Mesothelial cell of epicardium (in vitro differentiated cells): ENCODE measurements around the gene DPF1. TPM values are rescaled to one million over a fixed set of nuclear protein-coding genes. Genes with fewer than 3 reads are reported as not detected.

Experiments
- DNase-seq, 2 experiments: peaks; one replicate each; pipeline ENCODE4 v3.0.0; 2021; ENCODE audit warnings: low spot score in 2 of 2; ENCODE audit not compliant: unreplicated experiment in 2 of 2
- H3K27ac Mint-ChIP-seq: 2 replicates; pipeline ENCODE4 v1.8.0; 2021; ENCODE audit warnings: mixed read lengths
- H3K27me3 Mint-ChIP-seq: 2 replicates; pipeline ENCODE4 v1.8.0; 2021; ENCODE audit warnings: low read depth, mixed read lengths
- H3K36me3 Mint-ChIP-seq: 2 replicates; pipeline ENCODE4 v1.8.0; 2021; ENCODE audit warnings: mixed read lengths
- H3K4me1 Mint-ChIP-seq: 2 replicates; pipeline ENCODE4 v1.8.0; 2021; ENCODE audit warnings: mixed read lengths
- H3K4me3 Mint-ChIP-seq: 2 replicates; pipeline ENCODE4 v1.8.0; 2021; ENCODE audit warnings: mild to moderate bottlenecking, moderate library complexity, mixed read lengths
- H3K9me3 Mint-ChIP-seq: 2 replicates; pipeline ENCODE4 v1.8.0; 2021; ENCODE audit warnings: mixed read lengths
- total RNA-seq: library from RNA; stranded (reverse); gene quantifications from 3 replicates; pipeline ENCODE4 v1.2.1, GENCODE V29; 2021
- TF ChIP-seq, protein P1 (sequence below): fragments of 200-600 bp; sonication (generic); IDR thresholded peaks from one replicate; pipeline ENCODE4 v1.5.0; 2021; ENCODE audit warnings: antibody characterized with exemption; ENCODE audit not compliant: unreplicated experiment

The DPF1 gene
- total RNA-seq, 1 donor from 2014 or later, result 3.9 TPM

DNA sequence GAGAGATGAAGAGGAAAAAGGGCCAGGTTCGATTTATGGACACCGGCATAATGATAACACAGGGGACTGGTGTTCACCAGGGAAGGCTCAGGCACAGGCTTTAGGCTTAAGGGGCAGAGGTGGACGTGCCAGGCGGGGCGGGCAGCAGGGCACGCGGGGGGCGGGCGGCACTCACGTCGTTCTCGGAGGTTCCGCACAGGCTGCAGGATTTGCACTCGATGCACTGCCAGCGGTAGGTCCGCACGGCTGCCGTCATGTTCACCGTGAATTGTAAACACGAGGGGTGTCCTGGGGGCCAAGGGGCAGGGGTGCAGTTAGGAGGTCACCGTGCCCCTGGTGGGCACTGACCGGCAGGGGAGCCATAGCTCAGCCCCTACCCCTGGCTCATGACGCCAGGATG, 10.6 kb downstream of the DPF1 start:
- Mint-ChIP-seq H3K4me3 (no peak overlapping the region), H3K36me3 (no peaks in the 10 kb centered on the region), H3K27me3 (peaks cover 23% of the 10 kb centered on the region), H3K4me1 (peaks cover 17% of the 10 kb centered on the region), H3K27ac (no peak overlapping the region), H3K9me3 (no peaks in the 10 kb centered on the region)
- TF ChIP-seq, protein P1, sequence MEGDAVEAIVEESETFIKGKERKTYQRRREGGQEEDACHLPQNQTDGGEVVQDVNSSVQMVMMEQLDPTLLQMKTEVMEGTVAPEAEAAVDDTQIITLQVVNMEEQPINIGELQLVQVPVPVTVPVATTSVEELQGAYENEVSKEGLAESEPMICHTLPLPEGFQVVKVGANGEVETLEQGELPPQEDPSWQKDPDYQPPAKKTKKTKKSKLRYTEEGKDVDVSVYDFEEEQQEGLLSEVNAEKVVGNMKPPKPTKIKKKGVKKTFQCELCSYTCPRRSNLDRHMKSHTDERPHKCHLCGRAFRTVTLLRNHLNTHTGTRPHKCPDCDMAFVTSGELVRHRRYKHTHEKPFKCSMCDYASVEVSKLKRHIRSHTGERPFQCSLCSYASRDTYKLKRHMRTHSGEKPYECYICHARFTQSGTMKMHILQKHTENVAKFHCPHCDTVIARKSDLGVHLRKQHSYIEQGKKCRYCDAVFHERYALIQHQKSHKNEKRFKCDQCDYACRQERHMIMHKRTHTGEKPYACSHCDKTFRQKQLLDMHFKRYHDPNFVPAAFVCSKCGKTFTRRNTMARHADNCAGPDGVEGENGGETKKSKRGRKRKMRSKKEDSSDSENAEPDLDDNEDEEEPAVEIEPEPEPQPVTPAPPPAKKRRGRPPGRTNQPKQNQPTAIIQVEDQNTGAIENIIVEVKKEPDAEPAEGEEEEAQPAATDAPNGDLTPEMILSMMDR, result no peak
- no peak for DNase-seq

DNA sequence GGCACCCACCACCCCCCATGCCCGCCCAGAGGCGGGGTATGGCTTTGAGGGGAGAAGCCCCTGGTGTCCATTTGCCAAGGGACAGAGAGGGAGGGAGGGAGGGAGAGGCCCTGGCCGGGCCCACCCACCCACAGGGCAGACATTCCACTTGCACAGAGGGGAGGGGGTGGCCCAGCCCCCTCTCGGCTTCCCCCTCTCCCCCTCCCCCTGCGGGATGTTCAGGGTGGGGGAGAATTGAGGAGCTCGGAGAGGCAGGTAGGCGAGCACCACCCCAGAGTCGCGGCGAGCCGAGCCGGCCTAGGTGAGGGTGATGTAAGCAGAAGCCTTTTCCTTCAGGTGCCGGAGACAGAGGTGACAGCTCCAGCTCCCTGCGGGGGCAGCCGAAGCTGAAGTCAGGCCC, 12.3 kb downstream of the DPF1 start:
- Mint-ChIP-seq H3K27ac (no peak overlapping the region), H3K4me3 (peak overlapping the region; percentile 50), H3K4me1 (peaks cover 17% of the 10 kb centered on the region)

DNA sequence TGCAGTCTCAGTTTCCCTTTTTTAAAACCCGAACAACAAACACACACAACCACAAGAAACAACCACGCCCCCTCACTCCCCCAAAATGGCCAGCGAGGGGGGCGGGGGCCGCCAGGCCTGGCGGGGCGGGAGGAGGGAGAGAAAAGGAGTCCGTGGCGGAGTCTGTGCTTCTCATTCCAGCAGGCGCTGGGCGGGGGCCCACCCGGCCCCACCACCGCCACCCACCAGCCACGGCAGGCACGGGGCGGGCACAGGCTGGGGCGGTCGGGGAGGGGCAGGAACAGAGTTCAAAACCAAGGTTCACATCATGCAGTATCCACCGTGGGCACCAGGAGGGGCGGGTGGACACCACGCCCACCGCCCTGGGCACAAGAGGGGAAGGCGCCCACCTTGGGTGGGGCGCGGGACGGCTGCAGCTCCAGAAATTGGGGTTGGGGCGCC, 12.9 kb downstream of the DPF1 start:
- TF ChIP-seq, protein P1, result no peak
- Mint-ChIP-seq H3K27ac (no peak overlapping the region), H3K4me1 (peaks cover 17% of the 10 kb centered on the region), H3K36me3 (no peaks in the 10 kb centered on the region), H3K27me3 (peaks cover 26% of the 10 kb centered on the region), H3K4me3 (peak overlapping the region; percentile 63), H3K9me3 (no peaks in the 10 kb centered on the region)
- no peak for DNase-seq

More for the DNA sequence above, 12.3 kb downstream of the DPF1 start:
- no peak for DNase-seq
- TF ChIP-seq, protein P1, result no peak
- H3K9me3 Mint-ChIP-seq, result no peaks in the 10 kb centered on the region
- H3K36me3 Mint-ChIP-seq, result no peaks in the 10 kb centered on the region
- peaks cover 26% of the 10 kb centered on the region for H3K27me3 Mint-ChIP-seq

DNA sequence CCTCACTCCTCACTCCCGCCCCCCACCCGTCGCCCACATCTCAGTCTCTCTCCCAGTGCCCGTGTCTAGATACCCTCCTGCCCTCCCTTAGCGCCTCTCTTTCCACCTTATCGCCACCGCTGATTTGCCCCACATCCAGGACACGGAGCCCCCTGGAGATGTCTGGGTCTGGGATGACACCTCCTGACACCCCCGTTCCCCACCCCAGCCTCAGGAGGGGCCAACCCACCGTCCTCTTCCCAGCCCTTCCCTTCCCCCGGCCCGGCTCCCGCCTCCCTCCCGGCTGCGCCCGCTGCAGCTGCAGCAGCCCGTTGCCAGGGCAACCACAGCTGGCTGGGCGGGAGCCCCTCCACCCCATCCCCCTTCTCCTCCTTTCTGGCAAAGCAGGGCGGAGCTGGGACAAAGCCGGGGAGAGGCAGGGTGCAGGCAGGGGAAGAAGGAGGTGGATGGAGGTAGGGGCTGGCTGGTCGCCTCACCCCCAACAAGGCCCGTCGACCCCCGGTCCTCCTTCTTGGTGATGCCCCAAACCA, 13.5 kb downstream of the DPF1 start:
- peak; percentile 65 to 73 for DNase-seq
- H3K4me3 Mint-ChIP-seq, result peak overlapping the region; percentile 63

DNA sequence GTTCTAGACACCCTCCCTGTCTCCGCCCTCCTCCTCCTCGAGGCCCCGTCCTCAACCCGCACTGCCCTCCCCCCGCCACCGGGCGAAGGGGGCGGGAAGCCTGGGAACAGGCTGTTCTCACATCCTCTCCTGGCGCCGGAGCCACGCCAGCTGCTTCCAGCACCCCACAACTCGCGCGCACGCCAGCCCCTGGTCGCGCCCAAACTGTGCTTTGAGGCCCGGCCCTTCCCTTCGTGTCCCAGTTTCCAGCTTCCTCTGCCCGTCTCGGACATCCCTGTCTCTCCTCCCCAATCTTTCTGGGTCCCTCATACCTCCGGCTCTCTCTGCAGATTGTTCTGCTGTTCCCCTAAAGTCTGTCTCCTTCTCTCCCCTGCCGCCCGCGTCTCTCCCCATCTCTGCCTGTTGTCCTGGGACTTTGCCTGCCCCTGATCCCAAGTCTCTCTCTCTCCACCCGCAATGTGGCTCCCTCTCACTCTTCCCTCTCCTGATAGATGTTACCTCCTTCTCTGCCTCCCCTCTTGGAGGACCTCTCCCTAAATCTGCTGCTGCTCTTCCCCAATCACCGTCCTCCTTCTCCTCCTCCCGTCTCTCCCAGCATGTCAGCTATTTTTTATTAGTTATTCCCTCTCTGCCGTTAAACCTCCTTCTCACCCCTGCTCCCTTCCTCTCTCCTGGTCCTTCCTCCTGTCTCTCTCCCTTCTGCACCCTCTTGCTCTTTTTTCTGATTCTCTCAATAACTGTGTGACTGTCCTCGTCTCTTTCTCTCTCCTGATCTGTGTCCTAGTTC, 14.2 kb downstream of the DPF1 start:
- TF ChIP-seq, protein P1, result no peak
- H3K27ac Mint-ChIP-seq, result peak overlapping the region; percentile 73
- DNase-seq, result no peak
- peak overlapping the region; percentile 63 for H3K4me3 Mint-ChIP-seq
- peaks cover 26% of the 10 kb centered on the region for H3K27me3 Mint-ChIP-seq
- H3K36me3 Mint-ChIP-seq, result no peaks in the 10 kb centered on the region
- no peaks in the 10 kb centered on the region for H3K9me3 Mint-ChIP-seq
- H3K4me1 Mint-ChIP-seq, result peaks cover 17% of the 10 kb centered on the region

More for the DNA sequence above, 13.5 kb downstream of the DPF1 start:
- H3K9me3 Mint-ChIP-seq, result no peaks in the 10 kb centered on the region
- H3K36me3 Mint-ChIP-seq, result no peaks in the 10 kb centered on the region
- TF ChIP-seq, protein P1, result no peak
- peak overlapping the region; percentile 73 for H3K27ac Mint-ChIP-seq
- H3K4me1 Mint-ChIP-seq, result peaks cover 17% of the 10 kb centered on the region
- peaks cover 26% of the 10 kb centered on the region for H3K27me3 Mint-ChIP-seq
